Measurements from ENCODE around the gene RASAL2. TPM values are rescaled to one million over a fixed set of nuclear protein-coding genes. Genes with fewer than 3 reads are reported as not detected.

RASAL2 gene
- total RNA-seq, 3 donors from 2014 or later = 13.0 to 17.5 (median 14.2) TPM

DNA sequence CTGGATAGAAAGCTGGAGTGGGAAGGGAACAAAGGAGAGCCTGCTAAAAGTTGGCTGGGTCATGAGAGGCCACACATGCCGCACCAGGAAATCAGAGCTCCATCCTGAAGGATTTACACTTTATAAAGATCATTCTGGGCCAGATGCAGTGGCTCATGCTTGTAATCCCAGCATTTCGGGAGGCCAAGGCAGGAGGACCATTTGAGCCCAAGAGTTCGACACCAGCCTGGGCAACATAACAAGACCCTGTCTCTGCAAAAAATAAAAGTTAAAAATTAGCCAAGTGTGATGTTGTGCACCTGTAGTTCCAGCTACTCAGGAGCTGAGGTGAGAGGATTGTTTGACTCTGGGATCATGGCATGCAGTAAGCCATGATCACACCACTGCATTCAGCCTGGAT lies 28.7 kb upstream of the RASAL2 start:
- no peak overlapping the region for H3K4me3 ChIP-seq
- DNase-seq = no peak
- intact Hi-C loops (cut with DNase I, micrococcal nuclease) = no loop called here

DNA sequence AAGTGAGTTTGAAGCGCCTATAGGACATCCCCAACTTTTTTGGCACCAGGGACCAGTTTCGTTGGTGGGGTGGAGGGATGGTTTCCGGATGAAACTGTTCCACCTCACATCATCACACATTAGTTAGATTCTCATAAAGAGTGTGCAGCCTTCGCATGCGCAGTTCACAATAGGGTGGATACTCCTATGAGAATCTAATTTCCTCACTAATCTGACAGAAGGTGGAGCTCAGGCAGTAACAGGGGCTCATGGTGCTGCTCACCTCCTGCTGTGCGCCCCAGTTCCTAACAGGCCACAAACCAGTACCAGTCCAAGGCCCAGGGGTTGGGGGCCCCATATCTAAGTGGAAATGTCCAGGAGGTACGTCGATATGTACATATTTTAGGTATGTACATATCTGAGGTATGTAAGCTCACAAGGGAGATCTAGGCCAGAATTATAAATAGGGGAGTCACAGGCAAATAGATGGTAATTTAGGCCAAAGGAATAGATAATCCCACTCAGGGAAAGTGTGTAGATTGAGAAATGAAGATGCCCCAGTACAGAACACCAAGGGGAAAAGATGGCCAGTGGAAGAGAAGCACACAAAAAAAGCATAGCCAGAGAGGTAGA lies 27.5 kb upstream of the RASAL2 start:
- DNase-seq (no peak), ATAC-seq (no peak)
- intact Hi-C loops (cut with DNase I, micrococcal nuclease) = no loop called here
- Histone ChIP-seq H3K9me3 (no peaks in the 10 kb centered on the region), H3K36me3 (ENCODE audit: low read depth) (no peaks in the 10 kb centered on the region), H3K4me3 (no peak overlapping the region), H3K4me1 (ENCODE audit: low read depth) (peaks cover 4% of the 10 kb centered on the region)
- TF ChIP-seq, protein P1, sequence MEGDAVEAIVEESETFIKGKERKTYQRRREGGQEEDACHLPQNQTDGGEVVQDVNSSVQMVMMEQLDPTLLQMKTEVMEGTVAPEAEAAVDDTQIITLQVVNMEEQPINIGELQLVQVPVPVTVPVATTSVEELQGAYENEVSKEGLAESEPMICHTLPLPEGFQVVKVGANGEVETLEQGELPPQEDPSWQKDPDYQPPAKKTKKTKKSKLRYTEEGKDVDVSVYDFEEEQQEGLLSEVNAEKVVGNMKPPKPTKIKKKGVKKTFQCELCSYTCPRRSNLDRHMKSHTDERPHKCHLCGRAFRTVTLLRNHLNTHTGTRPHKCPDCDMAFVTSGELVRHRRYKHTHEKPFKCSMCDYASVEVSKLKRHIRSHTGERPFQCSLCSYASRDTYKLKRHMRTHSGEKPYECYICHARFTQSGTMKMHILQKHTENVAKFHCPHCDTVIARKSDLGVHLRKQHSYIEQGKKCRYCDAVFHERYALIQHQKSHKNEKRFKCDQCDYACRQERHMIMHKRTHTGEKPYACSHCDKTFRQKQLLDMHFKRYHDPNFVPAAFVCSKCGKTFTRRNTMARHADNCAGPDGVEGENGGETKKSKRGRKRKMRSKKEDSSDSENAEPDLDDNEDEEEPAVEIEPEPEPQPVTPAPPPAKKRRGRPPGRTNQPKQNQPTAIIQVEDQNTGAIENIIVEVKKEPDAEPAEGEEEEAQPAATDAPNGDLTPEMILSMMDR (IDR thresholded peaks at IDR 0.05) = no peak

More for the DNA sequence above, 28.7 kb upstream of the RASAL2 start:
- TF ChIP-seq, protein P1 (IDR thresholded peaks at IDR 0.05) = no peak
- no peak for ATAC-seq
- Histone ChIP-seq H3K9me3 (no peaks in the 10 kb centered on the region), H3K36me3 (ENCODE audit: low read depth) (no peaks in the 10 kb centered on the region), H3K4me1 (ENCODE audit: low read depth) (peaks cover 10% of the 10 kb centered on the region)

DNA sequence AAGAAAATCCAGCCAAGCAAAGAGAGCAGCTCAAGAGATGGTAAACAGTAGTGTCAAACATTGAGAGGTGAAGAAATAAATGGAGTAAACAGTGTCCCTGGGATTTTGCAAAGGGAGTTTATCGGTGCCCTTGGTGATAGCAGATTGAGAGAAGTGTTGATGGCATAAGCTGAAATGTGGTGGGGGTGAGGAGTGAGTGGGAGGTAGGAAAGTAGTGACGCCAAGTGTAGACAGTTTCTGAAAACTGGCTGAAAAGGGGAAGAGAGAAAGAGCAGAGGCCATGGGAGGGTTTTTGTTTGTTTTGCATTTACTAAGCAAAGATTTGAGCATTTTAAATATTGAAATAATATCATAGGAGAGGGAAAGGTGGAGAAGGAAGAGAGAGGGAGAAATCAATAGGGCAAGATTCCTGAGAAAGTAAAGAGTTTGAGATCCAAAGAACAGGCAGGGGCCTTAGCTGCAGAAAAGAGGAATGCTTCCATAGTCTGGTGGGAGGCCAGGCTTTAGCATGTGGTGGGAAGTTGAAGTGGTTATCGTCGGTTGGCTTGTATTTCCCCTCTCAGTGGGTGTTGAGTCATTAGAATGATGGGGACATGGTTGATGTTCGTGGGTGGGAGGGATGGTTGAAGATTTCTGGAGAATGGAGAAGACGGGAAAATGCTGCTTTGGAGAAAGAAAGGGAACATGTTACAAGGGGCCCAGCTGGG lies 26.8 kb upstream of the RASAL2 start:
- Histone ChIP-seq H3K36me3 (ENCODE audit: low read depth) (no peaks in the 10 kb centered on the region), H3K4me1 (ENCODE audit: low read depth) (no peaks in the 10 kb centered on the region), H3K9me3 (no peaks in the 10 kb centered on the region), H3K4me3 (no peak overlapping the region)
- intact Hi-C loops (cut with DNase I, micrococcal nuclease) = no loop called here
- DNase-seq (no peak), ATAC-seq (no peak)
- TF ChIP-seq, protein P1 (IDR thresholded peaks at IDR 0.05) = no peak

DNA sequence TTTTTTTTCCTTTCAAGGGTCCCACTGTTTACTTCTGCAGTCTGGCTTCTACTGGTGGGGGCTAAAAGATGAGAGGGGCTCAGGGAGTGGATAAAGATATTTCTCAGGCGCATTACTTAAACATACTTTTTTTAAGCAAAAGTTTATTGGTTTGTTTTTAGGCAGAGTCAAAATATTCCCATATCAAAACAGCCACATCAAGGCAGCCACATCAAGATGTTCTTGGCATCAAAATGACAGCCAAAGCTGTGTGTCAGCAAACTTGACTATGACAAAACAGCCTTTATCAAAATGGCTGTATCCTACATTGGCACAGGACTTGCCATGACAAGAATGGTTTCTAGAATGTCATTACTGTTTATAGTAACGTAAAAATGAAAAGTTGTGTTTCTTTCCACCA lies 22.1 kb upstream of the RASAL2 start:
- Histone ChIP-seq H3K4me3 (no peak overlapping the region), H3K36me3 (ENCODE audit: low read depth) (no peaks in the 10 kb centered on the region), H3K4me1 (ENCODE audit: low read depth) (no peaks in the 10 kb centered on the region), H3K9me3 (no peaks in the 10 kb centered on the region)
- no peak for DNase-seq
- intact Hi-C loops (cut with DNase I, micrococcal nuclease) = no loop called here
- no peak for ATAC-seq
- TF ChIP-seq, protein P1 (IDR thresholded peaks at IDR 0.05) = no peak

DNA sequence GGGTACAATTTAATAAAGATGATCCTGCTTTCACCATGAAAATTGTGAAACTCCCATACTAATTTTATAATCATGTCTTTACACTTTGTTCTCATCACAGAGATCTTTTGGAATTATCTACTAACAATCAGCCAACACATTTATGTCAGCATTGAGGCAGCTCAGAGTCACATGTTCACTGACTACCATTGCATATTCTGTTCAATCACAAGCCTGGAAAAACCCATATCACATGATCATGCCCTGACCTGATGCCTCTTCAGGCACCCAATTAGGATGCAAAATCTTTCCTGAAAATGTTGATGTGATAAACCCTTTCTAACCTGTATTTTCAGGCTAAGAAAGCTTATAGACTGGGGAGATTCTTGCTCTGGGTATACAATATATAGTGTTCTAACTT lies 21.6 kb upstream of the RASAL2 start:
- Histone ChIP-seq H3K4me3 (no peak overlapping the region), H3K36me3 (ENCODE audit: low read depth) (no peaks in the 10 kb centered on the region), H3K4me1 (ENCODE audit: low read depth) (no peaks in the 10 kb centered on the region), H3K9me3 (no peaks in the 10 kb centered on the region)
- ATAC-seq (no peak), DNase-seq (no peak)
- intact Hi-C loops (cut with DNase I, micrococcal nuclease) = no loop called here
- TF ChIP-seq, protein P1 (IDR thresholded peaks at IDR 0.05) = no peak
